ENCODE data around the gene ARL6IP1.

DNA sequence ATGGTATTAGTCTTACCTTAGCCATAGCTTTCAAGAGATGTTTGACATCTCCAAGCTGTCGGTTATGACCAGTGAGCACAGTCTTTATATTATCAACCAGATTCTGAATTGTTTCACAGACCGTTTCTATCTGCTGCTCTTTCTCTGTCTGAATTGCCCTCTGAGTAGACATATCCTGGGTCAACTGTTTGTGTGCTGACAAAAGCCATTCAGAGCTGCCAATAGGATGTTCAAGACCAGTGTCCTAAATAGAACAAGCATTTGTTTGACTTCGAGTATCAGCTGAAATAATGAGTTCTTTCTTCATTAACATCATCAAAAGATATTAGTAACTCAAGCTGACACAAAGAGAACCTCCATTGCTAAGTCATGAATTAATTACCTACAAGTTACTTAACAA lies 14.9 kb upstream of the ARL6IP1 start:
- TF ChIP-seq MYC (IDR thresholded peaks at IDR 0.05; ENCODE audit: low read depth, low read length): no peak
- TF ChIP-seq, protein P1, sequence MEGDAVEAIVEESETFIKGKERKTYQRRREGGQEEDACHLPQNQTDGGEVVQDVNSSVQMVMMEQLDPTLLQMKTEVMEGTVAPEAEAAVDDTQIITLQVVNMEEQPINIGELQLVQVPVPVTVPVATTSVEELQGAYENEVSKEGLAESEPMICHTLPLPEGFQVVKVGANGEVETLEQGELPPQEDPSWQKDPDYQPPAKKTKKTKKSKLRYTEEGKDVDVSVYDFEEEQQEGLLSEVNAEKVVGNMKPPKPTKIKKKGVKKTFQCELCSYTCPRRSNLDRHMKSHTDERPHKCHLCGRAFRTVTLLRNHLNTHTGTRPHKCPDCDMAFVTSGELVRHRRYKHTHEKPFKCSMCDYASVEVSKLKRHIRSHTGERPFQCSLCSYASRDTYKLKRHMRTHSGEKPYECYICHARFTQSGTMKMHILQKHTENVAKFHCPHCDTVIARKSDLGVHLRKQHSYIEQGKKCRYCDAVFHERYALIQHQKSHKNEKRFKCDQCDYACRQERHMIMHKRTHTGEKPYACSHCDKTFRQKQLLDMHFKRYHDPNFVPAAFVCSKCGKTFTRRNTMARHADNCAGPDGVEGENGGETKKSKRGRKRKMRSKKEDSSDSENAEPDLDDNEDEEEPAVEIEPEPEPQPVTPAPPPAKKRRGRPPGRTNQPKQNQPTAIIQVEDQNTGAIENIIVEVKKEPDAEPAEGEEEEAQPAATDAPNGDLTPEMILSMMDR (IDR thresholded peaks at IDR 0.05; ENCODE audit: low read depth, low read length): no peak
- TF ChIP-seq POLR2A (IDR thresholded peaks at IDR 0.05; ENCODE audit: extremely low read depth, insufficient read length): no peak

Measured in NB4 (cell line).